HL-60 (cell line): ENCODE results near the gene DCTN4.

Experiments
- DNase-seq, 2 experiments: peaks; one replicate each; pipeline ENCODE4 v3.0.0-alpha.2; 2010 to 2020; ENCODE audit warnings: low read depth in 1 of 2, low spot score in 1 of 2
- H3K27ac ChIP-seq: fragments of 250-450 bp; sonication (Bioruptor Pico); replicated peaks from 2 replicates; pipeline ENCODE4 v1.5.1; 2020; ENCODE audit warnings: mild to moderate bottlenecking, moderate library complexity
- H3K27me3 ChIP-seq: fragments of 250-450 bp; sonication (Bioruptor Pico); 2 replicates; pipeline ENCODE4 v1.5.1; 2021; ENCODE audit warnings: mild to moderate bottlenecking, moderate library complexity; ENCODE audit not compliant: insufficient read depth, poor library complexity, severe bottlenecking
- H3K4me3 ChIP-seq: replicated peaks from 2 replicates; pipeline ENCODE4 v1.5.1; 2011; ENCODE audit warnings: mild to moderate bottlenecking, control low read depth, low read length; ENCODE audit not compliant: insufficient read depth
- GABPA ChIP-seq: IDR thresholded peaks from 2 replicates; pipeline ENCODE4 v1.6.1; 2012; ENCODE audit warnings: low read depth
- POLR2AphosphoS5 ChIP-seq: IDR thresholded peaks from 2 replicates; pipeline ENCODE4 v1.6.1; 2012; ENCODE audit warnings: low read depth
- REST ChIP-seq: IDR thresholded peaks from 2 replicates; pipeline ENCODE4 v1.6.1; 2012; ENCODE audit warnings: low read depth; ENCODE audit not compliant: insufficient replicate concordance
- SPI1 ChIP-seq: IDR thresholded peaks from 2 replicates; pipeline ENCODE4 v1.6.1; 2012; ENCODE audit warnings: low read depth, mild to moderate bottlenecking, borderline replicate concordance
- TF ChIP-seq, protein P1 (sequence below): IDR thresholded peaks from one replicate; pipeline ENCODE4 v1.5.1; 2011; ENCODE audit warnings: low read length, control low read depth, inconsistent platforms; ENCODE audit not compliant: insufficient read depth

Gene DCTN4

DNA sequence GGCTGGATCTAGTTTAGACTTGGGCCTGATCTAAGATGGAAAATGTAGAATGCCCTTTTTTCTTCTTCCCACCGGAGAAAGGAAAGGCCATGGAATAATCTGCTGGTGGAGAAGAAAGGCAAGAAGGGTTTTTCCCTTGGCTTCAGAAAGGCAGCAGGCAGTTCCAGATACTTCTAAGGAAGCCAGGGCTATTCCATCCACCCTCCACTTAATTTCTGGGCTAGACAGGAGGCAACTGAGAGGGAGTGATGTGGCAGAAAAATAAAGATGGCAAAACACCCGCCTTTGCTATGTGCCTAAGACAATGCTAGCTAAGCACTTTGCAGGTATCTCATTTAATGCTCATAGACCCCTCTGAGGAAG lies 87.9 kb downstream of the DCTN4 start:
- Histone ChIP-seq H3K27me3 (peaks cover 6% of the 10 kb centered on the region), H3K4me3 (no peak overlapping the region), H3K27ac (no peak overlapping the region)
- TF ChIP-seq POLR2AphosphoS5 (no peak), SPI1 (no peak), REST (no peak), GABPA (no peak)
- TF ChIP-seq, protein P1, sequence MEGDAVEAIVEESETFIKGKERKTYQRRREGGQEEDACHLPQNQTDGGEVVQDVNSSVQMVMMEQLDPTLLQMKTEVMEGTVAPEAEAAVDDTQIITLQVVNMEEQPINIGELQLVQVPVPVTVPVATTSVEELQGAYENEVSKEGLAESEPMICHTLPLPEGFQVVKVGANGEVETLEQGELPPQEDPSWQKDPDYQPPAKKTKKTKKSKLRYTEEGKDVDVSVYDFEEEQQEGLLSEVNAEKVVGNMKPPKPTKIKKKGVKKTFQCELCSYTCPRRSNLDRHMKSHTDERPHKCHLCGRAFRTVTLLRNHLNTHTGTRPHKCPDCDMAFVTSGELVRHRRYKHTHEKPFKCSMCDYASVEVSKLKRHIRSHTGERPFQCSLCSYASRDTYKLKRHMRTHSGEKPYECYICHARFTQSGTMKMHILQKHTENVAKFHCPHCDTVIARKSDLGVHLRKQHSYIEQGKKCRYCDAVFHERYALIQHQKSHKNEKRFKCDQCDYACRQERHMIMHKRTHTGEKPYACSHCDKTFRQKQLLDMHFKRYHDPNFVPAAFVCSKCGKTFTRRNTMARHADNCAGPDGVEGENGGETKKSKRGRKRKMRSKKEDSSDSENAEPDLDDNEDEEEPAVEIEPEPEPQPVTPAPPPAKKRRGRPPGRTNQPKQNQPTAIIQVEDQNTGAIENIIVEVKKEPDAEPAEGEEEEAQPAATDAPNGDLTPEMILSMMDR, result no peak
- no peak for DNase-seq

GRCh38 chr5:150670275-150670947 lies 88.4 kb downstream of the DCTN4 start:
- no peak overlapping the region for H3K4me3 ChIP-seq
- TF ChIP-seq POLR2AphosphoS5 (no peak), REST (no peak), GABPA (no peak), SPI1 (no peak)
- TF ChIP-seq, protein P1, result no peak
- H3K27ac ChIP-seq, result no peak overlapping the region
- no peak for DNase-seq
- H3K27me3 ChIP-seq, result peaks cover 6% of the 10 kb centered on the region

GRCh38 chr5:150665044-150665443 lies 93.8 kb downstream of the DCTN4 start:
- no peak for DNase-seq
- Histone ChIP-seq H3K4me3 (no peak overlapping the region), H3K27ac (no peak overlapping the region), H3K27me3 (peaks cover 2% of the 10 kb centered on the region)
- TF ChIP-seq REST, result no peak
- TF ChIP-seq, protein P1, result no peak
- TF ChIP-seq POLR2AphosphoS5, result no peak
- no peak for TF ChIP-seq GABPA
- no peak for TF ChIP-seq SPI1
